GM21825 (cell line): ENCODE data around the gene LAMA3.
A peak's percentile ranks its signal among the peaks of the same experiment; 100 is the strongest.

ENCODE experiments used
- ATAC-seq: cut with Tn5 transposase; IDR thresholded peaks from one replicate; pipeline ENCODE4 v1.9.1; 2021; ENCODE audit warnings: mild to moderate bottlenecking, moderate library complexity; ENCODE audit not compliant: unreplicated experiment

The LAMA3 gene, protein sequence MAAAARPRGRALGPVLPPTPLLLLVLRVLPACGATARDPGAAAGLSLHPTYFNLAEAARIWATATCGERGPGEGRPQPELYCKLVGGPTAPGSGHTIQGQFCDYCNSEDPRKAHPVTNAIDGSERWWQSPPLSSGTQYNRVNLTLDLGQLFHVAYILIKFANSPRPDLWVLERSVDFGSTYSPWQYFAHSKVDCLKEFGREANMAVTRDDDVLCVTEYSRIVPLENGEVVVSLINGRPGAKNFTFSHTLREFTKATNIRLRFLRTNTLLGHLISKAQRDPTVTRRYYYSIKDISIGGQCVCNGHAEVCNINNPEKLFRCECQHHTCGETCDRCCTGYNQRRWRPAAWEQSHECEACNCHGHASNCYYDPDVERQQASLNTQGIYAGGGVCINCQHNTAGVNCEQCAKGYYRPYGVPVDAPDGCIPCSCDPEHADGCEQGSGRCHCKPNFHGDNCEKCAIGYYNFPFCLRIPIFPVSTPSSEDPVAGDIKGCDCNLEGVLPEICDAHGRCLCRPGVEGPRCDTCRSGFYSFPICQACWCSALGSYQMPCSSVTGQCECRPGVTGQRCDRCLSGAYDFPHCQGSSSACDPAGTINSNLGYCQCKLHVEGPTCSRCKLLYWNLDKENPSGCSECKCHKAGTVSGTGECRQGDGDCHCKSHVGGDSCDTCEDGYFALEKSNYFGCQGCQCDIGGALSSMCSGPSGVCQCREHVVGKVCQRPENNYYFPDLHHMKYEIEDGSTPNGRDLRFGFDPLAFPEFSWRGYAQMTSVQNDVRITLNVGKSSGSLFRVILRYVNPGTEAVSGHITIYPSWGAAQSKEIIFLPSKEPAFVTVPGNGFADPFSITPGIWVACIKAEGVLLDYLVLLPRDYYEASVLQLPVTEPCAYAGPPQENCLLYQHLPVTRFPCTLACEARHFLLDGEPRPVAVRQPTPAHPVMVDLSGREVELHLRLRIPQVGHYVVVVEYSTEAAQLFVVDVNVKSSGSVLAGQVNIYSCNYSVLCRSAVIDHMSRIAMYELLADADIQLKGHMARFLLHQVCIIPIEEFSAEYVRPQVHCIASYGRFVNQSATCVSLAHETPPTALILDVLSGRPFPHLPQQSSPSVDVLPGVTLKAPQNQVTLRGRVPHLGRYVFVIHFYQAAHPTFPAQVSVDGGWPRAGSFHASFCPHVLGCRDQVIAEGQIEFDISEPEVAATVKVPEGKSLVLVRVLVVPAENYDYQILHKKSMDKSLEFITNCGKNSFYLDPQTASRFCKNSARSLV (N-terminal part only)

DNA sequence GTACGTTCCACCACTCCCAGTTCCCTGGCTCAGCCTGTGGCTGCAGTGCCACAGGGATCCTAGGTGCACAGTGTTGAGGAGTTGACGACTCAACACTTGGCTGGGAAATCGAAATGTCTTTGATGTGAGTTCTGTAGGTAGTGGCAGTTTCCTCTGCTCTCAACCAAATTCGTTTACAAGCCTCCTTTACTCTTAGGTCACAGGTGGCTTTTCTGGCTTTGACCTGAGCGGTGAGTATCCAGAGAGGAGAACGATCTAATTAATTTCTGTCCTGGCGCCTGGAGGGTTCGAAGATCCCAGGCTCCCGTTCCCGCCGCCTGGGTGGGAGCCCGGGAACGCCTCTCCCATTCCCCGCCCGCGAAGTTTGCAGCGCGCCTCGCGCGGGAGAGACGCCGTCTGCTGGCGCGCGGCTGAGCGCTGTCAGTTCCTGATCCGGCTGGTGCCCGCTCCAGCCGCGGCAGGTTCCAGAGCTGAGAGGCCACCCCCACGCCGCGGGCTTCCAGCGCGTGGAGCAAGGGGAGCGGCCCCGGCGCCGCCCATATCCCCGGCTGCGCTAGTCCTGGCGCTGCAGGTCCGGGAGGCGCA lies at the start of gene LAMA3:
Gene LAMA3 (plus strand): TSS at position 423 of the 585 bp plus-strand sequence. CDS start 231 bp downstream, outside the sequence.
- no peak for ATAC-seq

DNA sequence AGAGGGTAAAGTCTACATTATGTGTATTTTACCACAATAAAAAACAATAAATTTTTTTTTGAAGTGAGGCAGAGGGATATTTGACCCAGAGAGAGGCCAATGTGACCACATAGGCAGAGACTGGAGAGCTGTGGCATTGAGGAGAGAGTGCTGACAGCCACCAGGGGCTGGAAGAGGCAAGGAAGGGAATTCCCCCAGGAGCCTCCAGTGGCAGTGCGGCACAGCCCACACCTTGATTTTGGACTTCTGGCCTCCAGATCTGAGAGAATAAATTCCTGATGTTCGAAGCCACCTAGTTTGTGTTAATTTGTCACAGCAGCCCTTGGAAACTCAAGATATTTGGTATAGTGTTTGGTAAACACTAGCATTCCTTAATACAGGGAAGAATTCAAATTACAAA lies 49.2 kb upstream of the LAMA3 start:
- ATAC-seq = no peak

DNA sequence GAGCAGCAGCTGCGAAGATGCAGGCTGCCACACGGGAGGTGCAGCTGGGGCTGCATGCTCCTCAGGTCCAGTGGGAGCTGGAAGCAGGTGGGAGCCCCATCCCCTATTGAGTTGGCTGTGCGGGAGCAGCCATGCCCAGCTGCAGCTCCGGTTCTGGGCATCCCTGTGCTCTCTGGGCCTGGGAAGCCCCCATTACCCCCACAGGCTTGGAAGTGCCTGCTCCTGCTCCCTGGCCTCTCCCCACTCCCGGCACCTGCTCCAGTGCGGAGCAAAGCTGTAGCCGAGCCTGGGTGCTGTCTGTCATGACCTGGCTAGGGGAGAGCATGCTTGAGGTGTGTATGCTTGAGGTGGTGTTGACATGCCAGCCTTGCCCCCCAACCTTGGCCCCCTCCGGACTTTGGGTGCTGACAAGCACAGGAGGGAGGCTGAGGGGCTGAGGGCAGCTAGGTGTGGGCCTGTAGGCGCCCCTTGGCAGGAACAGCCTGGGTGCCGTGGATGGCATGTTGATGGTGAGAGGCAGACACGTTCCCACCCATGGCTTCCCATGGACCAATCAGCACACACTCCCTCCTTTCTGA lies 48.0 kb upstream of the LAMA3 start:
- ATAC-seq = no peak

DNA sequence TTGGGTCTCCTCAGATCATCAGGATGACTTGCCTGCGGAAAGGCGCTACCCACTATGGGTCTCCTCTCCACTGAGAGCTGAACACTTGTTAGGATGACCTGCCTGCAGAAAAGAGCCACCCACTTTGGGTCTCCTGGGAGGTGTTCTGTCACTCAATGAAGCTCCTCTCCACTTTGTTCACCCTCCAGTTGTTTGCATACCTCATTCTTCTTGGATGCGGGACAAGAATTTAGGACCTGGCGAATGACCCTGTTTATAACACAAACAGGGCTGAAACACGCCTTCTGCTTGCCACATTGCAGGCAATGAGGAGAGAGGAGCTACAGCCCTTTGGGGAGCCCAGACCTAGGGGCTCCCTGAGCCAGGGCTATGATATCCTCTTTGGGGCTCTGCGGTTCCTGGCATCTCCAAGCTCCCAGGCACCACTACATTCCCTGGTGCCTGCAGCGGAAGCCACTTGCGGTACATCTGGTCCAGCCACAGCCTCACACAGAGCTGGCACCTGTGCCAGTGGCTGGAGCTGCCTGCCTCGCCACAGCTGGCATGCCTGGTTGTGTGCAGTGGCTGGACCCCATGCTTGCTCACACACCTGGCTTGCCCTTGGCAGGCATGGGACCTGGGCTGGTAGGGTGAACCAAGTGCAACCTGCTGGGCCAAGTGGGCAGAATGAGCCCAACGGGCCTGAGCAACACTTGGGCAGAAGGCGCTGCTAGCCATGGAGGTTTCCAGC lies 47.2 kb upstream of the LAMA3 start:
- no peak for ATAC-seq

DNA sequence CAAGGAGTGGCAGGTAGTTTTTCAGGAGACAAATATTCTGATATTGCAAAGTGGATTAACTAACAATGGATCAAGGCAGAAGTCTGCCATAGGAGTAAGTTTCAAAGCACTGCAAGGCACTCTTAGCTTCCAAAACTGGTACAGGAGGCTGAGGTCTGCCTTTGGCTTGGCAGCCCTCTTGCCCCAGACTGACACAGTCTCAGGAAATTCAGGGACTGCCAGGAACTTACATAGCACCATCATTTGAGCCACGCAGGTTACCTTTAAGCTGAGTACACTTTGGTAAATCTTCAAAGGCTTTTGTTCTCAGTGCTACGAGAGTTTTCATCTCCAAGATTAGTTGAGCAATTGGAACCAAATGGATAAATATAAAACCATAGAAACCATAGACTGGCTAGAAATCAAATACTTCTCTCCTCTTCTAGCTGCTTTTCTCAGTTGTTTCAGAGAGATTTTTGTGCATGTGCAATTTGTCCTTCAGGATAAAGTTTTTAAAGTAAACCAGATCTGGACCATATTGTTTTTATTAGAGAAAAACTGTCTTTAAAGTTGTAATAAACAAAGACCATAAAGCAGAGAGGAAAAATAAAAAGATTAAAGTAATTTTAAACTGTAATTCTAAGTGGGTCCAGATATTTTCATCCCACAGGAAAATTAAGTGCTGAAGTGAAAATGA lies 45.3 kb upstream of the LAMA3 start:
- no peak for ATAC-seq

DNA sequence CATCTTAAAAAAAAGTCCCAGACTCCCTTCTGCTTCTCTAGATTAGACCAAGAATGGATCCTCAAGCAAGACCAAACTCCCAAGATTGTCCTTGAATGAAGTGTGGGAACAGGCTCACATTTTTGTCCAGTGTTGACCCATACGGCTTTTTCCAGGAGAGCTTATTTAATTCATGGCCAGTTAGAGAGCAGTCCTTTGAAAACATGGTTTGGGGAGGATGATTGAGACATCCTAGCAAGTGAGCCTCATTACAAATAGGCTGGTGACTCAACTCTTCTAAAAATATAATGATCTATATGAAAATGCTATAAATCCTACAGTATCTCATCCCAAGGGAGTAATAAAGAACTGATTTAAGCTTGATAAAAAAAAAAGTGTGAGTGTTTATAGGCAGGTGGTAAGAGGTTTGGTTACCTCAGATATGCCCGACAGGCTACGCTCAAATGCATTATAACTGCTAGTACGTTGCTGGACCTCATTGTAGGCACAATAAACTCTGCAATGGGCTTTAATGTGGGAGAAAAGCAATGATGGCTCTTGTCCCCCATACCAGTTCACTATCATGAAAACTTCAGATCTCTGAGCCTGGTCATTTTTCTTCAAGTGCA lies 43.6 kb upstream of the LAMA3 start:
- no peak for ATAC-seq

DNA sequence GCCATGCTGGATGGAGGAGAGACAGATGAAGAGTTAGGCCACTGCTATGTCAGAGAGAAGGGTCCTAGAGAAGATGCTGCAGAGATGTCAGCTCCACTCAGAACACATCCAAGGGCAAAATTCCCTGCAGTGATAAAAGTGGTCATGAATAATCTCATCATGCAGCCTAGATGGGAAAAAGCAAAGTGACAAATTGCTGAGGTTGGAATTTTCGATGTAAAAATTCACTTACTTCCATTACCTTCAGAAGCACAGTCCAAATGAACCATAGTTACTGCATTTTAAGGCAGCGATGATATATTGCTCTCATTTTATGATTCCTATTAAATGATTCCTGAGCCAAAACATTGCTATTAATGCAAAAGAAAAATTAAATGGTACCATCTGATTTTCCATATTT lies 43.0 kb upstream of the LAMA3 start:
- ATAC-seq = no peak

DNA sequence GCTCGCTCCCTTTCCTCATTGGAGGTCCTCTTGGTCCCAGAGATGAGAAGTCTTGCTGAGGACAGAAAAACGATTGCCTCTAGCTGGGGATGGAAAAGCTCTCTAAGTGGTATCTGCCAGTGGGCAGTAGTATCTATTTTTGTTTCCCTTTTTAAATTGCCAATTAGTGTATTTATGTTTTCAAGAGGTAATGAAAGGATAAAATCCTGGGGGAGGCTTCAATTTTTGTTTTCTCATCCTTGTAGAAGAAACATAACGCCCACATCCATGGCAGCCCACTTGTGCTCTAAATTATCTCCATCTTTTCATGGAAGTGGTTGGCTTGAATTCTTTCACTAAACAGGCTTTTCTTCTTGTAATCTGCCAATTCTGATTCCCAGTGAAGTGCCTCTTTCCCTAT lies 40.8 kb upstream of the LAMA3 start:
- no peak for ATAC-seq

DNA sequence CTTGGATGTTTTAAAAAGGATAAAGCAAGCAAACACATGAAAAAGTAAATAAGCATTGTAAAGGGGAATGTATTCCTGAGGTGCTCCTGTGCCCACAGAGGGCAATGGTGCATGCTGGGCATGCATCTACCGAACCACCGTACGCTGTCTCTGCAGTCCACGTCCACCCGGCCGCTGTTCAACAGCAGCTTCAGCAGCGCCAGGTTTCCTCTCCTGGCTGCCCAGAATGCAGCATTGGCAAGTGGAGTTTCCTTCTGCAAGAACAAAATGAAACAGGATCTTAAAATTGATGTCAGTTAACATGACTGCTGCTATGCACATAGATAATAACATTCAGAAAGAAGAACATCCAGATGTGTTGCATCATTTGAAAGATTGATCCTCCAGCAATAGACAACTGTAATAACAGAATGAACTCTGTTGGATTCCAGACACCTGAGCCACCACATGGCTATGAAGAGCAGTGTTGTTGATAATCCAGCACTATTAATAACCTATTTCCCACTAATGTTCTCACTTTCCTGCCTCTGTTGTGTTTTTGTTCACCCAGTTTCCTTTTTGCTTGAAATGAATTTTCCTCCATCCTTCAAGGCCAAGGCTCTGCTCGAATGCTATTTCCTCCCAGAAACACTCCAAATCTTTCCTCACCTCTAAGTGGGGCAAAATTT lies 40.2 kb upstream of the LAMA3 start:
- no peak for ATAC-seq

DNA sequence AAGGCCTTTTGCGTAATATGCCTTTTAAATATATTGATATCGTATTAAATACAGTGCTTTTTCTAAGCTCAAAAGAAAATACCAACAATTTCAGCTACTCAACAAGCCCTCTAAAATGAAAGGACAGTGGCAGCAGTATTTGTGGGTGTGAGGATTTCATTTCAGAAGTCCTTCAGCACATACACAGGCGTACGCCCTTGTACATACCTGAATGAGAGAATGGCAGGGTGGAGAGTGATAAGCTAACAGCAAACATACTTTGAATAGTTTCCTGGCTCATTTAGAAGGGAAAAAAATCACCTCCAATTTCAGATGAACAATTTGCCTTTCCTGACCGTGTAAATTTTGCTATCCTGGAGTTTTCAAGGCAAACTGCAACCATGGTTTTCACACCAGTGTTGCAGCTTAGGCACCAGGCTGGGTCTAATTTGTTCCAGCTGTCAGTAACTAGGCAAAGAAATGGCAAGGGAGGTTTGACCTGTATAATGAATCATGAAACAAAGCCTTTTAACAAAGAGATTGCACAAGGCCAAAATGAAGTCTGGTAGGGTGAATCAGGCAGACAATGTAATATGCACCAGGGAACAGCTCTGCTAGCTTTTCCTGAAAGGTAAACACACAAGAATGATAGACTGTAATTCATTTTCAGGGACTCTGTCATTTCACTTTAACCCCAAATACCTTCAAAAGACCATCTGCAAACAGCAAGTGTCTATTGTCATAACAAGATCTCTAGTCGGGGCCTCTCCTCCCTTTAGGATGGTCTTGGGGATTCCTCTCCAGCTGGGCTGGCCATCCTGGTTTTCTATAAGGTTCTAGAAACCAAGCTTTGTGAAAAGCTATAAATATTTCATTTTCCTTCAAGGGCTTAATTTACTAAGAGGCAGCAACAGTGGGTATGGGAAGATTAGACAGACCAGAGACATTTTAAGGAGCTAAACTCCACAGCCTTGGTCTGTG lies 38.0 kb upstream of the LAMA3 start:
- ATAC-seq = no peak

DNA sequence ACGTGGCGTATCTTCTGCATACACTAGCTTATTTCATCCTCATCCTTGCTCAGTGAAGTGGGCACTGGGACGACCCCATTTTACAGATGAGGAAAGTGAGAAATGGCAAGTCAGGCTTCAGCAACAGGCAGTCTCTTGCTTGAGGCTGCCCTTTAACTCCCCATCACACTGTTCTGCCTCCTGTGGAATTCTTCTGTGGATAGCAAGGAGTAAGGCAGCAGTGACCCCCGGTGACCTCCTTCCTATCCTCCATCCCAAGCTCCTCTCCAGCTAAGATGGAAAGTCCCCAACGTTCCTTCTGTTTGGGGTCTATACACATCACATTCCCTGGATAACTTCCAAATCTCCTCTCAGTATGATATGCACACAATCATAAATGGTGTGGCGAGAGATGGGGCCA lies 37.0 kb upstream of the LAMA3 start:
- no peak for ATAC-seq

DNA sequence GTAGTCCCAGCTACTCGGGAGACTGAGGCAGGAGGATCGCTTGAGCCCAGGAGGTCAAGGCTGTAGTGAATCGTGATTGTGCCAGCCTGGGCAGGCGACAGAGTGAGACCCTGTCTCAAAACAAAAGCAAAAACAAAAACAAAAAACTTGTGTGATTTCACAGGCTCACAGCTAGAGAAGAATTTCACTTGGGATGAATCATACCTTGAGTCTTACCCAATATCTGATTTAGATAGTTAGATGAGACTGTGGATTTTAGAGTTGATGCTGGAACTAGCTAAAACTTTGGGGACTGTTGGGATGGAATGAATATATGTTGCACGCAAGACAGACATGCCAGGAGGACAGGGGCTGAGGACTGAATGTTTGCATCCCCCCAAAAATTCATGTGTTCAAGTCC lies 31.0 kb upstream of the LAMA3 start:
- ATAC-seq = no peak

DNA sequence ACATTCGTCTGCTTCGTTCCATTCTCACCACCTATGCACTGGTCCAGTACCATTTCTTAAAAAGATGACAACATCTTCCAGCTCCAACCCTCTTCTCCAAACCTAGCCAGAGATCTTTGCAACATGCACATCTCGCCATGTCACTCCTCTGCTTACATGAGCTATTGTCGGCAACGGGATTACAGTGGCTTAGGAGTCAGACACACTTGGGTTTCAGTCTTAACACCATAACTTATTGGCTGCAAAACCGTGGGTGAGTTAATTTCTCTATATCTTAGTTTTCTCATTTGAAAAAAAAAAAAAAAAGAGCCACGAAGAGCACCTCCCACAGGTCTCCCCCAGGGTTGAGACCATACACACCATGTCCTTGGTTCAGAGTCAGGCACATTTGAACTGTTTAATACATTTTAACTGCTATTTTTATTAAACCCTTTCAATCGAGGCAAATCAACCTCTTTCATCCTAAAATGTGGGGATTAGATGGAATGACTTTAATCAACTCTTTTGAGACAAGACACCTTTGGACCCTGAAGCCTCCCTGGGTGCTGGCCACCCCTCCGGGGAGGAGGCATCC lies 27.4 kb upstream of the LAMA3 start:
- no peak for ATAC-seq

DNA sequence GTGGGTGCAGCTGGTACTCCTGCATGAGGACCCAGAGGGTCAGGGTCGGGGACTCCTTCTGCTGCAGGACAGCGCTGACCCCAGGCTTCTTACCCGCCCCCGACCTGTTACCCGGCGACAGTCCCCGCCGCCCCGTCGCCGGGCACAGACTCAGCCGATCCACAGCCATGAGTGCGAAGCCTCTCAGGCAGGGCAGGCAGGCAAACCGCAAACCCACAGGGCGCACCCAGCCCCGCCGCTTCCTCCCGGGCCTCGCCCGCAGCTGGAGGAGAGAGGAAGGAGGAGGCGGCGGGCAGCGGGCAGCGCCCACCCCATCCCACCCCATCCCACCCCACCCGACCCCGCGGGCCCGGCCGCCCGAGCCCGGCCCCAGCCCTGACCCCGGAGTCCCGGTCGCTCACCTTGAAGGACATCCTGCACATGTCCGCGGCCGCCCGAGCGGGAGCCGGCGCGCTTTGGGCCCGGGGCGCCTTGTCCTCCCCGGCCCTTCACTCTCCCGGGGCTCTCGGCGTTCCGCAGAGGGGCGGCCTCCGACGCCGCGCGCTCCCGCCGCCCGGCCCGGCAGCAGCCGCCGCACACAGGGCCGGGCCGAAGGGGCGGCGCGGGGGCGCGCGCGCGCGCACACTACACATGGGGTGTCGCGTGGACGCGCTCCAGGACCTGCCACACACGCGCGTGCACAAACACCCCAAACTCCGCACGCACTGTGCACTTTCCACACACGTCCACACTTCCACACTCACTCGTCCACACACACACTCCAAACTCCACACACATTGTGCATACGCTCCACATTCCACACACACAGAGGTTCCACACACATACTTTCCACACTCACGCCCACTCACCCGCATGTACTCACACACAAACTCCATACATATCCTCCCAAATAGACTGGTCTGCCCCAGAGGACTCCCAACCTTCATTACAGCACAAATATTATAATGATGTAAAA lies 26.7 kb upstream of the LAMA3 start, which contains the start of gene ANKRD29:
Gene ANKRD29 (minus strand): TSS at position 603 of the 955 bp plus-strand sequence. CDS start 181 bp downstream, at position 422.
- peak; percentile 44 for ATAC-seq

DNA sequence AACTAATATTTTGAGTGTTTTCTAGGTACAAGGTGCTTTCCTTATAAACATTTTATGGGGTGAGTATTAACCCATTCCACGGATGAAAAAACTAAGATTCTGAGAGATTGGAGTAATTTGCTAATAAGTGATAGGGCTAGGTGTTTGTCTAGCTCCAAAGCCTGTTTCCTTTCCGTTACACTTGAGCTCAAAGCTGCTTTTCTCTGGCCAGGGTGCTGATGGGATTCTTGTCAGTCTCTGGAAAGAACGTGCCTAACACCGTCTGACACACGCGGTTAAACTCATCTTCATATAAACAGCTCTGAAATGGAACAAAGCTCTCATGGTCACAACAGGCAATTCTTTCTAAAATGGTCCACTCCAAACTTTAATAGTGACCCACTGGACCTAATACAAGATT lies 24.6 kb upstream of the LAMA3 start:
- no peak for ATAC-seq

DNA sequence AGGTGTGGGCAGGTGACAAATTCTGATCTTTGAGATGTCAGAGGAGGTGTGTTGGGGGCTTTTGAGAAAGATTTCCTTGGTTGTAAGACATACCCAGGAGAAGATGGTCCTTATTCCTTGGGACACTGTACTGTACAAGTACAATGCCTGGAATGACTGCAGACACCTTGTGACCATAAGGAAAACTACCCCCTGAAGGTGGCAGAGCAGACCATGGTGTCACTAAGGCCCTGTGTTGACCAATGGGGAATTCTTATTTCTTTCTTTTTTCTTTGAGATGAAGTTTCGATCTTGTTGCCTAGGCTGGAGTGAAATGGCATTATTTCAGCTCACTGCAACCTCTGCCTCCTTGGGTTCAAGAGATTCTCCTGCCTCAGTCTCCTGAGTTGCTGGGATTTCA lies 22.1 kb upstream of the LAMA3 start:
- no peak for ATAC-seq
